GM12891 (cell line): ENCODE results near the gene KCNQ5.

Experiments used
- POLR2A ChIP-seq: IDR thresholded peaks from 2 replicates; pipeline ENCODE4 v1.6.1; 2011; ENCODE audit warnings: low read depth, low read length, control low read depth
- POLR2AphosphoS5 ChIP-seq: IDR thresholded peaks from 2 replicates; pipeline ENCODE4 v1.6.1; 2011; ENCODE audit warnings: low read depth, low read length, control low read depth
- POU2F2 ChIP-seq: IDR thresholded peaks from 2 replicates; pipeline ENCODE4 v1.6.1; 2011; ENCODE audit warnings: low read depth, mild to moderate bottlenecking, control low read depth, low read length, moderate library complexity
- SPI1 ChIP-seq: IDR thresholded peaks from 2 replicates; pipeline ENCODE4 v1.6.1; 2011; ENCODE audit warnings: low read depth, low read length, control low read depth
- TAF1 ChIP-seq: IDR thresholded peaks from 2 replicates; pipeline ENCODE4 v1.6.1; 2011; ENCODE audit warnings: low read depth, low read length, control low read depth

DNA sequence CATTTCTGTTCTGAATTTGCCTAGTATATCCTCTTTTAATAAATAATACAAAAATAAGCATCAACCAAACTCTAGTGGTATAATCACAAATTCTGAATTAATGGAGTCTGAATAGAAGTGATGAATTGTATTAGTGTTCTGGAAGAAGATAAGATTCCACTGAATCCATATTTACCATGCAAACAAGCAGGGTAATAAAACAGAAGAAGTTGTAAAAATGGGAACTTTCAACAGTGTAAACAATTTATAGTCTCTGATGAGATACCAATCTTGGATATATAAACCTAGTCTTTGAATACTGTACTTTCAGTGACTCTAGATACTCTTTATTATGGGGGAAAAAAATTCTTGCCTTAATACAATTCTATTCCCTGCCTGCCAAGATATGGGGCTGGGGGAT, 405.8 kb downstream of the KCNQ5 start:
- TF ChIP-seq SPI1 (no peak), POU2F2 (no peak), POLR2A (no peak), POLR2AphosphoS5 (no peak), TAF1 (no peak)
